H1 (cell line): ENCODE measurements around the gene IFNL3. TPM values are rescaled to one million over a fixed set of nuclear protein-coding genes. Genes with fewer than 3 reads are reported as not detected.

Experiments used
- CTCF ChIA-PET: fragments of 300-600 bp; sonication (Branson Sonifier 250); formaldehyde crosslinking; loops from one replicate; lab custom pipeline; 2021; ENCODE audit not compliant: partially characterized antibody; lab: Charles Lee
- POLR2A ChIA-PET: fragments of 300-600 bp; sonication (Branson Sonifier 250); formaldehyde crosslinking; loops from one replicate; lab custom pipeline; 2021; ENCODE audit warnings: inconsistent platforms; ENCODE audit not compliant: partially characterized antibody; lab: Charles Lee
- DNase-seq, 2 experiments: peaks; one replicate each; pipeline versions ENCODE4 v3.0.0 to v3.0.0-alpha.2; 2010 to 2022; ENCODE audit warnings: low spot score in 2 of 2, low read depth in 1 of 2, mixed read lengths in 1 of 2
- FAIRE-seq: peaks from 2 replicates; lab custom pipeline; 2011; peaks lifted over from hg19 to GRCh38; lab: Jason Lieb, UNC
- H2AFZ ChIP-seq: 2 replicates; pipeline ENCODE4 v1.8.1; 2012; ENCODE audit warnings: low read length, inconsistent platforms
- H2AK5ac ChIP-seq: 2 replicates; pipeline ENCODE4 v1.6.1; 2013; ENCODE audit warnings: low read depth, low read length
- H2BK120ac ChIP-seq: replicated peaks from 2 replicates; pipeline ENCODE3; 2013; ENCODE audit warnings: low read depth, low read length, inconsistent platforms
- H2BK12ac ChIP-seq: 2 replicates; pipeline ENCODE4 v1.6.1; 2013; ENCODE audit warnings: low read depth, low read length
- H2BK15ac ChIP-seq: 2 replicates; pipeline ENCODE4 v1.6.1; 2013; ENCODE audit warnings: low read length
- H2BK20ac ChIP-seq: 2 replicates; pipeline ENCODE4 v1.6.1; 2013; ENCODE audit warnings: low read length
- H2BK5ac ChIP-seq: 2 replicates; pipeline ENCODE4 v1.6.1; 2013; ENCODE audit warnings: low read depth, low read length
- H3K14ac ChIP-seq: 2 replicates; pipeline ENCODE4 v1.6.1; 2013; ENCODE audit warnings: inconsistent platforms; ENCODE audit not compliant: insufficient read length
- H3K18ac ChIP-seq: 2 replicates; pipeline ENCODE4 v1.6.1; 2013; ENCODE audit warnings: low read length; ENCODE audit errors: extremely low read depth
- H3K23ac ChIP-seq: 2 replicates; pipeline ENCODE4 v1.6.1; 2013; ENCODE audit warnings: inconsistent platforms; ENCODE audit not compliant: insufficient read length
- H3K23me2 ChIP-seq: 2 replicates; pipeline ENCODE4 v1.6.1; 2013; ENCODE audit warnings: low read depth, low read length
- H3K27ac ChIP-seq: 2 replicates; pipeline ENCODE4 v1.6.1; 2011; ENCODE audit warnings: low read depth, low read length, inconsistent platforms
- H3K27me3 ChIP-seq, 4 experiments: replicated peaks in 1 of 4; 1 replicate in 1 of 4; 2 replicates in 3 of 4; pipeline versions ENCODE4 v1.6.1 to v1.8.1; 2011 to 2013; ENCODE audit warnings: low read length in 3 of 4, mild to moderate bottlenecking in 3 of 4, inconsistent platforms in 2 of 4, mixed read lengths in 2 of 4, moderate library complexity in 1 of 4; ENCODE audit not compliant: control insufficient read depth in 3 of 4, insufficient read depth in 3 of 4; ENCODE audit errors: extremely low read depth in 1 of 4
- H3K36me3 ChIP-seq, 4 experiments: 2 replicates each; pipeline versions ENCODE4 v1.6.1 to v1.8.1; 2011 to 2013; ENCODE audit warnings: mild to moderate bottlenecking in 4 of 4, low read length in 3 of 4, moderate library complexity in 2 of 4, control low read depth in 1 of 4, inconsistent platforms in 1 of 4; ENCODE audit not compliant: insufficient read depth in 4 of 4, control insufficient read depth in 2 of 4
- H3K4ac ChIP-seq: replicated peaks from 2 replicates; pipeline ENCODE3; 2013; ENCODE audit warnings: low read length, low read depth, mixed read lengths, inconsistent platforms; ENCODE audit not compliant: insufficient read length
- H3K4me1 ChIP-seq, 4 experiments: replicated peaks in 1 of 4; 1 replicate in 1 of 4; 2 replicates in 3 of 4; pipeline versions ENCODE4 v1.6.1 to v1.8.1; 2011 to 2013; ENCODE audit warnings: low read length in 3 of 4, inconsistent platforms in 2 of 4, mixed read lengths in 1 of 4; ENCODE audit not compliant: insufficient read depth in 4 of 4, control insufficient read depth in 3 of 4
- H3K4me2 ChIP-seq, 2 experiments: 2 replicates each; pipeline versions ENCODE4 v1.6.1 to v1.8.1; 2011 to 2013; ENCODE audit warnings: low read depth in 2 of 2, low read length in 2 of 2, control low read depth in 1 of 2, inconsistent platforms in 1 of 2, mild to moderate bottlenecking in 1 of 2; ENCODE audit not compliant: insufficient read depth in 1 of 2
- H3K4me3 ChIP-seq, 4 experiments: fragments of 200-600, 300-600 bp in 1 of 4; sonication (generic), shearing (Covaris generic), sonication (Bioruptor Twin) in 1 of 4; 2 replicates each; pipeline versions ENCODE4 v1.5.1 to v1.8.1; 2011 to 2016; ENCODE audit warnings: low read length in 4 of 4, low read depth in 3 of 4, control low read depth in 2 of 4, inconsistent platforms in 2 of 4, mild to moderate bottlenecking in 2 of 4, mixed read lengths in 1 of 4, moderate library complexity in 1 of 4; ENCODE audit not compliant: insufficient read depth in 2 of 4; ENCODE audit errors: extremely low read depth in 1 of 4
- H3K56ac ChIP-seq: replicated peaks from 2 replicates; pipeline ENCODE3; 2013; ENCODE audit warnings: low read depth, mild to moderate bottlenecking, mixed read lengths, low read length, inconsistent platforms; ENCODE audit not compliant: insufficient read length
- H3K79me1 ChIP-seq: 2 replicates; pipeline ENCODE4 v1.6.1; 2013; ENCODE audit warnings: low read depth, low read length, control low read depth
- H3K79me2 ChIP-seq, 2 experiments: 2 replicates each; pipeline versions ENCODE4 v1.6.1 to v1.8.1; 2012 to 2013; ENCODE audit warnings: low read length in 2 of 2, mild to moderate bottlenecking in 2 of 2, inconsistent platforms in 1 of 2; ENCODE audit not compliant: insufficient read depth in 2 of 2, control insufficient read depth in 1 of 2
- H3K9ac ChIP-seq, 4 experiments: replicated peaks in 1 of 4; 1 replicate in 1 of 4; 2 replicates in 3 of 4; pipeline versions ENCODE4 v1.6.1 to v1.8.1; 2011 to 2013; ENCODE audit warnings: low read depth in 3 of 4, low read length in 3 of 4, control low read depth in 2 of 4, mild to moderate bottlenecking in 2 of 4, moderate library complexity in 2 of 4, inconsistent platforms in 1 of 4; ENCODE audit errors: extremely low read depth in 1 of 4
- H3K9me3 ChIP-seq, 2 experiments: 2 replicates each; pipeline versions ENCODE4 v1.6.1 to v1.8.1; 2012 to 2013; ENCODE audit warnings: mild to moderate bottlenecking in 2 of 2, moderate library complexity in 2 of 2, control low read depth in 1 of 2, inconsistent platforms in 1 of 2, low read depth in 1 of 2, low read length in 1 of 2, mixed read lengths in 1 of 2; ENCODE audit not compliant: insufficient read depth in 2 of 2
- H4K20me1 ChIP-seq, 2 experiments: replicated peaks in 1 of 2; 2 replicates each; pipeline versions ENCODE3 to v1.8.1; 2011 to 2013; ENCODE audit warnings: inconsistent platforms in 2 of 2, low read length in 2 of 2, mild to moderate bottlenecking in 1 of 2; ENCODE audit not compliant: insufficient read depth in 2 of 2, control insufficient read depth in 1 of 2
- H4K5ac ChIP-seq: 2 replicates; pipeline ENCODE4 v1.6.1; 2013; ENCODE audit warnings: low read length, low read depth, mixed read lengths, inconsistent platforms; ENCODE audit not compliant: insufficient read length
- H4K8ac ChIP-seq: 2 replicates; pipeline ENCODE4 v1.8.0; 2013; ENCODE audit warnings: mild to moderate bottlenecking, moderate library complexity, low read length, inconsistent platforms; ENCODE audit not compliant: insufficient read depth; ENCODE audit errors: extremely low read depth
- H4K91ac ChIP-seq: replicated peaks from 2 replicates; pipeline ENCODE3; 2013; ENCODE audit warnings: low read length, mixed read lengths, inconsistent platforms; ENCODE audit not compliant: insufficient read length
- BACH1 ChIP-seq: IDR thresholded peaks from 2 replicates; pipeline ENCODE4 v1.6.1; 2012; ENCODE audit warnings: low read length, improper control_type of control experiment
- CBX8 ChIP-seq: fragments of 300-800, 300-1000 bp; sonication (generic); IDR thresholded peaks from 2 replicates; pipeline ENCODE4 v1.7.1; 2016; ENCODE audit warnings: low read depth, low read length, borderline replicate concordance
- HDAC2 ChIP-seq, 2 experiments: fragments of 300-600 bp in 1 of 2; sonication (generic) in 1 of 2; IDR thresholded peaks; 2 replicates each; pipeline ENCODE4 v1.6.1; 2011 to 2012; ENCODE audit warnings: low read depth in 2 of 2, low read length in 2 of 2, mild to moderate bottlenecking in 2 of 2, moderate library complexity in 2 of 2, borderline replicate concordance in 1 of 2, inconsistent platforms in 1 of 2
- HDAC6 ChIP-seq: IDR thresholded peaks from one replicate; pipeline ENCODE4 v1.7.1; 2012; ENCODE audit warnings: low read depth, mild to moderate bottlenecking, inconsistent platforms, low read length, moderate library complexity
- KDM5A ChIP-seq: fragments of 200-600 bp; IDR thresholded peaks from 2 replicates; pipeline ENCODE4 v1.7.1; 2012; ENCODE audit warnings: mild to moderate bottlenecking, low read length, inconsistent platforms, mixed read lengths
- POU5F1 ChIP-seq: IDR thresholded peaks from 2 replicates; pipeline ENCODE4 v1.6.1; 2011; ENCODE audit warnings: low read depth, mild to moderate bottlenecking, low read length, moderate library complexity
- RFX5 ChIP-seq: IDR thresholded peaks from 2 replicates; pipeline ENCODE4 v1.6.1; 2011; ENCODE audit warnings: low read depth, low read length, improper control_type of control experiment, borderline replicate concordance
- RNF2 ChIP-seq: fragments of 200-900, 300-1000 bp; sonication (generic); IDR thresholded peaks from 2 replicates; pipeline ENCODE4 v1.7.1; 2016; ENCODE audit warnings: borderline replicate concordance, low read depth, mild to moderate bottlenecking, antibody characterized with exemption, low read length; ENCODE audit not compliant: poor library complexity, severe bottlenecking; ENCODE audit errors: missing control alignments
- SIRT6 ChIP-seq: IDR thresholded peaks from one replicate; pipeline ENCODE4 v1.7.1; 2012; ENCODE audit warnings: low read length, inconsistent platforms
- USF2 ChIP-seq: IDR thresholded peaks from 2 replicates; pipeline ENCODE4 v1.6.1; 2011; ENCODE audit warnings: low read length, improper control_type of control experiment
- YY1 ChIP-seq: IDR thresholded peaks from 2 replicates; pipeline ENCODE4 v1.6.1; 2011; ENCODE audit warnings: low read depth, mild to moderate bottlenecking, low read length
- WGBS, 2 experiments: shearing (Covaris generic) in 1 of 2; methylation state at CpG; one replicate each; pipeline versions ENCODE4 v1.1.6 to v1.1.7; 2013 to 2015; ENCODE audit warnings: low lambda C conversion rate in 2 of 2, mixed read lengths in 2 of 2, inconsistent platforms in 1 of 2, low coverage in 1 of 2, missing lambda C conversion rate in 1 of 2; ENCODE audit not compliant: insufficient replicate concordance in 2 of 2, insufficient coverage in 1 of 2, insufficient read length in 1 of 2; ENCODE audit errors: extremely low coverage in 1 of 2, missing lambda C conversion rate in 1 of 2; 5-methylcytosine and 5-hydroxymethylcytosine counted together
- polyA plus RNA-seq, 7 experiments: library from polyadenylated mRNA; depleted of rRNA in 3 of 7; stranded (reverse) in 5 of 7; unstranded in 2 of 7; fragments of >200 nt in 5 of 7; fragments of 200-250 nt in 2 of 7; gene quantifications; 1 replicate in 5 of 7; 2 replicates in 1 of 7; 4 replicates in 1 of 7; pipeline versions ENCODE4 v1.2.1 to v1.2.3, GENCODE V29; 2011 to 2013; ENCODE audit warnings: missing spikeins in 2 of 7, mixed read lengths in 2 of 7
- total RNA-seq: library from RNA; stranded (reverse); fragmentation: NEBNext Ultra II Directional; extraction: Animal tissue kit (Norgen Biotek cat#: 25700); gene quantifications from 2 replicates; pipeline ENCODE4 v1.2.1, GENCODE V29; 2021
- TF ChIP-seq, protein P1 (sequence below): IDR thresholded peaks from 2 replicates; pipeline ENCODE4 v1.6.1; 2012; ENCODE audit warnings: inconsistent platforms

Gene IFNL3
- total and polyA plus RNA-seq, 2 of the 8 experiments (the other 6 are each of a cell fraction or from before 2014, with no cell fraction given), result 0.11 TPM; not detected in 1

GRCh38 chr19:39293394-39293793 lies 48.6 kb upstream of the IFNL3 start:
- Histone ChIP-seq H3K27me3 (no peaks in the 10 kb centered on the region; a peak in 1 of 7 replicates), H3K56ac (no peak overlapping the region)
- CTCF ChIA-PET, result interaction anchor here (0.5 to 1.3 kb wide), 2 partner anchors 81 to 179 kb away, joined by 3 read pairs; no protein-coding TSS in a partner anchor
- TF ChIP-seq HDAC6 (no peak), RNF2 (no peak), RFX5 (no peak), YY1 (no peak), CBX8 (no peak), BACH1 (no peak), HDAC2 (IDR thresholded peaks at IDR 0.05; ENCODE audit: borderline replicate concordance in 1 of 2, low read depth in 2 of 2, low read length in 2 of 2) (no peak), POU5F1 (no peak), USF2 (no peak), SIRT6 (no peak), KDM5A (no peak)
- TF ChIP-seq, protein P1, sequence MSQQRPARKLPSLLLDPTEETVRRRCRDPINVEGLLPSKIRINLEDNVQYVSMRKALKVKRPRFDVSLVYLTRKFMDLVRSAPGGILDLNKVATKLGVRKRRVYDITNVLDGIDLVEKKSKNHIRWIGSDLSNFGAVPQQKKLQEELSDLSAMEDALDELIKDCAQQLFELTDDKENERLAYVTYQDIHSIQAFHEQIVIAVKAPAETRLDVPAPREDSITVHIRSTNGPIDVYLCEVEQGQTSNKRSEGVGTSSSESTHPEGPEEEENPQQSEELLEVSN, result no peak

More at GRCh38 chr19:39293394-39293793, 48.6 kb upstream of the IFNL3 start:
- POLR2A ChIA-PET, result interaction anchor here (1.1 kb wide), 1 partner anchor 10 kb away, joined by 6 read pairs; no protein-coding TSS in a partner anchor
- Histone ChIP-seq H2BK12ac (no peak overlapping the region), H2BK5ac (no peak overlapping the region), H3K79me1 (no peaks in the 10 kb centered on the region), H4K5ac (no peak overlapping the region), H2BK15ac (no peak overlapping the region), H3K23ac (no peak overlapping the region), H3K14ac (no peak overlapping the region), H4K91ac (no peak overlapping the region), H2BK20ac (no peak overlapping the region), H3K4me1 (peaks cover 0 to 2% (median 0%) of the 10 kb centered on the region in 4 experiments; a peak in 1 of 7 replicates), H3K18ac (no peak overlapping the region), H3K79me2 (no peaks in the 10 kb centered on the region), H3K4me2 (no peak overlapping the region), H3K9me3 (no peaks in the 10 kb centered on the region), H3K4me3 (no peak overlapping the region), H3K27ac (no peak overlapping the region), H4K8ac (no peak overlapping the region), H4K20me1 (peaks cover 0 to 3% of the 10 kb centered on the region in 2 experiments), H3K9ac (no peak overlapping the region), H2AK5ac (no peak overlapping the region), H3K4ac (no peak overlapping the region), H2BK120ac (no peak overlapping the region), H3K23me2 (peaks cover 2% of the 10 kb centered on the region; the same call in 1 of the 2 replicates), H3K36me3 (no peaks in the 10 kb centered on the region), H2AFZ (no peak overlapping the region)
- 71% methylated on average over 4 of the region's 4 CpGs; no CpG with 5 or more reads in 1 of the 2 experiments for WGBS, 2 experiments
- no peak for FAIRE-seq
- DNase-seq, result no peak
